Activated T-helper 1 cell treated with anti-CD3 and anti-CD28 coated beads, Interleukin-12 subunit alpha, Interleukin-12 subunit beta, Interleukin-2, Interleukin-4 antibody, amounts not matched to agents 30 ng/mL and 10 ng/mL and 1 ng/mL, durations not matched to agents 14 hours and 24 hours and 36 hours (primary cell): ENCODE measurements around the gene SUN5. TPM values are rescaled to one million over a fixed set of nuclear protein-coding genes. Genes with fewer than 3 reads are reported as not detected.

ENCODE experiments used
- DNase-seq: peaks from one replicate; pipeline ENCODE4 v3.0.0; 2021; ENCODE audit warnings: low spot score
- H3K27ac Mint-ChIP-seq: one replicate; pipeline ENCODE4 v1.8.0; 2021; ENCODE audit warnings: mild to moderate bottlenecking, mixed read lengths
- H3K27me3 Mint-ChIP-seq: one replicate; pipeline ENCODE4 v1.8.0; 2022; ENCODE audit warnings: mild to moderate bottlenecking, moderate library complexity, mixed read lengths; ENCODE audit not compliant: insufficient read depth
- H3K36me3 Mint-ChIP-seq: one replicate; pipeline ENCODE4 v1.8.0; 2021; ENCODE audit warnings: low read depth, mixed read lengths
- H3K4me1 Mint-ChIP-seq: one replicate; pipeline ENCODE4 v1.8.0; 2021; ENCODE audit warnings: low read depth, mixed read lengths
- H3K4me3 Mint-ChIP-seq: one replicate; pipeline ENCODE4 v1.8.0; 2021; ENCODE audit warnings: mild to moderate bottlenecking, moderate library complexity, mixed read lengths
- H3K9me3 Mint-ChIP-seq: one replicate; pipeline ENCODE4 v1.8.0; 2021; ENCODE audit warnings: mixed read lengths
- intact Hi-C: fragments of 100-400 bp; cut with micrococcal nuclease; formaldehyde crosslinking; loops from one replicate; pipeline ENCODE4 v1.15.1; 2024
- total RNA-seq: library from RNA; stranded (reverse); gene quantifications from 2 replicates; pipeline ENCODE4 v1.2.3, GENCODE V29; 2022

The SUN5 gene
- total RNA-seq, 1 donor from 2014 or later: not detected

- Mint-ChIP-seq H3K27ac (no peak overlapping the region), H3K4me3 (no peak overlapping the region), H3K27me3 (no peaks in the 10 kb centered on the region), H3K36me3 (no peaks in the 10 kb centered on the region), H3K9me3 (peaks cover under 1% of the 10 kb centered on the region), H3K4me1 (no peaks in the 10 kb centered on the region)
- intact Hi-C loops: no loop called here
- DNase-seq: no peak
These were observed 14.5 kb downstream of the SUN5 start for GRCh38 chr20:32989507-32990283.

DNA sequence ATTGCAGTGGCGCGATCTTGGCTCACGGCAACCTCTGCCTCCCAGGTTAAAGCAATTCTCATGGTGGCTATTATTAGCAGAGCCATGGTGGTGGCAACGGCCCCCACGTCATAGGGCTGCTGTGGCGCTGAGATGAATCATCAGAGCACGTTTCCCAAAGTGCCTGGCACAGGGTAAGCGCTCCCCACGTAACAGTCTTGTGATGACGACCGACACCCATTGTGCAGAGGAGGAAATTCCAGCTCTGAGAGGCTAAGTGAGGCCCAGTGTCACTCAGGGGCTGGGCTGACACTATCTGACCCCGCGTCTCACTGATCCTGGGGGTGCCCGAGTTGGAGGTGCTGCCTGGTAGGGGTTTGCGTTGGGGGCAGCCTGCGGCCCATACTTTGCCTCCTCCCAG is 16.2 kb downstream of the SUN5 start:
- no peak for DNase-seq
- no peaks in the 10 kb centered on the region for H3K36me3 Mint-ChIP-seq
- intact Hi-C loops: no loop called here
- no peak overlapping the region for H3K27ac Mint-ChIP-seq
- H3K27me3 Mint-ChIP-seq: no peaks in the 10 kb centered on the region
- no peaks in the 10 kb centered on the region for H3K4me1 Mint-ChIP-seq
- H3K4me3 Mint-ChIP-seq: no peak overlapping the region
- H3K9me3 Mint-ChIP-seq: no peaks in the 10 kb centered on the region

- Mint-ChIP-seq H3K4me1 (no peaks in the 10 kb centered on the region), H3K36me3 (no peaks in the 10 kb centered on the region), H3K27ac (no peak overlapping the region), H3K4me3 (no peak overlapping the region), H3K9me3 (no peaks in the 10 kb centered on the region), H3K27me3 (no peaks in the 10 kb centered on the region)
- DNase-seq: no peak
- intact Hi-C loops: no loop called here
These were observed 17.0 kb downstream of the SUN5 start for GRCh38 chr20:32987044-32987825.

- Mint-ChIP-seq H3K27ac (no peak overlapping the region), H3K9me3 (no peaks in the 10 kb centered on the region), H3K27me3 (no peaks in the 10 kb centered on the region), H3K4me3 (no peak overlapping the region), H3K4me1 (no peaks in the 10 kb centered on the region), H3K36me3 (no peaks in the 10 kb centered on the region)
- intact Hi-C loops: no loop called here
- no peak for DNase-seq
These were observed 17.8 kb downstream of the SUN5 start for GRCh38 chr20:32986331-32986966.

- Mint-ChIP-seq H3K27me3 (no peaks in the 10 kb centered on the region), H3K27ac (no peak overlapping the region), H3K9me3 (no peaks in the 10 kb centered on the region), H3K36me3 (no peaks in the 10 kb centered on the region), H3K4me3 (no peak overlapping the region), H3K4me1 (no peaks in the 10 kb centered on the region)
- no peak for DNase-seq
- intact Hi-C loops: no loop called here
These were observed 18.6 kb downstream of the SUN5 start for GRCh38 chr20:32985596-32985995.

- Mint-ChIP-seq H3K27ac (no peak overlapping the region), H3K27me3 (no peaks in the 10 kb centered on the region)
- intact Hi-C loops: no loop called here
These were observed 19.4 kb downstream of the SUN5 start for GRCh38 chr20:32984631-32985354.

GRCh38 chr20:32984196-32984595 is 20.0 kb downstream of the SUN5 start:
- H3K27me3 Mint-ChIP-seq: no peaks in the 10 kb centered on the region
- H3K27ac Mint-ChIP-seq: no peak overlapping the region
- H3K4me1 Mint-ChIP-seq: no peaks in the 10 kb centered on the region
- no peak overlapping the region for H3K4me3 Mint-ChIP-seq
- H3K36me3 Mint-ChIP-seq: no peaks in the 10 kb centered on the region
- no peak for DNase-seq
- intact Hi-C loops: no loop called here
- H3K9me3 Mint-ChIP-seq: no peaks in the 10 kb centered on the region

More at GRCh38 chr20:32984631-32985354, 19.4 kb downstream of the SUN5 start:
- Mint-ChIP-seq H3K9me3 (no peaks in the 10 kb centered on the region), H3K36me3 (no peaks in the 10 kb centered on the region), H3K4me1 (no peaks in the 10 kb centered on the region), H3K4me3 (no peak overlapping the region)
- DNase-seq: no peak

- Mint-ChIP-seq H3K36me3 (no peaks in the 10 kb centered on the region), H3K9me3 (no peaks in the 10 kb centered on the region), H3K27ac (no peak overlapping the region), H3K4me3 (no peak overlapping the region), H3K27me3 (no peaks in the 10 kb centered on the region), H3K4me1 (no peaks in the 10 kb centered on the region)
- intact Hi-C loops: no loop called here
- no peak for DNase-seq
These were observed 20.6 kb downstream of the SUN5 start for GRCh38 chr20:32983459-32984112.

DNA sequence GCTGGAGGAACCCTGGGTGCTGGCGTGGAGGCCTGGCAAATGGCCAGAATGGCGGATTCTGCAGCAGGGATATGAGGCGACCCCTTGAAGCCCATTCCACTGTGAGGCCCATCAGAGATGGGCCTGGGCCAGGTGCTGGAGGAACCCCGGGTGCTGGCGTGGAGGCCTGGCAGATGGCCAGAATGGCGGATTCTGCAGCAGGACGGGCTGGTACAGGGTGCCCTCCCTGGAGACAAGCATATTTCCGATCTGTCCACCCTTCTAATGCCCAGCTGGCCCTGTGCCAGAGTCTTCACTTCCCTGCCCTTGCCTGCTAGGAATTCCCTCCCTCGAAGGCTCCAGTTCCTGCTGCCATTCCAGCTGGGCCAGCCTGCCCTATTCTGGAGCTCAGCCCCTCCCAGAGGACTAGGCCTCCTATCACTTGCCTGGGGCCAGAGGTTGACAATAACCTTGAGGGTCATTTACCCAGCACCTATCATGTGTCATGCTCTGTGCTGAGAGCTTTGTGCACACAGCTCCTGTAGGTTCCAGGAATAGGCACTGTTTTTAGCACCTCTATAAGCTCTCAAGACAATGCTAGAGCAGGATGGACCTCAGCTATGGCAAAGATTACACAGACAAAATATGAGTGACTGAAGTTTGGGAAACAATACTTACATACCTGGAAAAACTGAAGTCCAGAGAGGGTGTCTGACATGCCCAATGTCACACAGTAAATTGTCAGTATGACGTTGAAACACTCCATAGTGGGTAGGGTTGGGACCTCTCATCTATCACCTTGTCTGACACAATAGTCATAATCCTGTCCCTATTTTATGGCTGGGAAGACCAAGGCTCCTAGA is 21.4 kb downstream of the SUN5 start:
- no peaks in the 10 kb centered on the region for H3K36me3 Mint-ChIP-seq
- DNase-seq: no peak
- H3K27ac Mint-ChIP-seq: no peak overlapping the region
- no peaks in the 10 kb centered on the region for H3K4me1 Mint-ChIP-seq
- intact Hi-C loops: no loop called here
- H3K27me3 Mint-ChIP-seq: no peaks in the 10 kb centered on the region
- no peak overlapping the region for H3K4me3 Mint-ChIP-seq
- H3K9me3 Mint-ChIP-seq: no peaks in the 10 kb centered on the region

GRCh38 chr20:32980990-32981389 is 23.2 kb downstream of the SUN5 start:
- peaks cover 5% of the 10 kb centered on the region for H3K36me3 Mint-ChIP-seq
- H3K9me3 Mint-ChIP-seq: peaks cover 11% of the 10 kb centered on the region
- intact Hi-C loops: no loop called here
- no peak overlapping the region for H3K27ac Mint-ChIP-seq
- peaks cover 8% of the 10 kb centered on the region for H3K4me1 Mint-ChIP-seq
- no peak for DNase-seq
- H3K4me3 Mint-ChIP-seq: no peak overlapping the region
- no peaks in the 10 kb centered on the region for H3K27me3 Mint-ChIP-seq

GRCh38 chr20:32980131-32980941 is 23.9 kb downstream of the SUN5 start:
- H3K27ac Mint-ChIP-seq: no peak overlapping the region
- peaks cover 8% of the 10 kb centered on the region for H3K4me1 Mint-ChIP-seq
- intact Hi-C loops: no loop called here
- no peak for DNase-seq
- H3K36me3 Mint-ChIP-seq: peaks cover 5% of the 10 kb centered on the region
- peaks cover 11% of the 10 kb centered on the region for H3K9me3 Mint-ChIP-seq
- H3K4me3 Mint-ChIP-seq: no peak overlapping the region
- H3K27me3 Mint-ChIP-seq: no peaks in the 10 kb centered on the region
